Liver (tissue), 9 donors: ENCODE results near the gene DRAM1. TPM values are rescaled to one million over a fixed set of nuclear protein-coding genes. Genes with fewer than 3 reads are reported as not detected.

ENCODE experiments used
- DNase-seq: peaks from one replicate; pipeline ENCODE4 v3.0.0-alpha.2; 2017; ENCODE audit warnings: low spot score
- H3K27ac ChIP-seq, 2 donors: one replicate each; pipeline ENCODE4 v1.7.0; 2013; ENCODE audit warnings: inconsistent platforms in 2 of 2, low read length in 2 of 2, control low read depth in 1 of 2, low read depth in 1 of 2, mild to moderate bottlenecking in 1 of 2
- H3K27me3 ChIP-seq, 4 donors: one replicate each; pipeline versions ENCODE4 v1.6.1 to v1.7.0; 2013; ENCODE audit warnings: low read length in 3 of 4, inconsistent platforms in 1 of 4, mild to moderate bottlenecking in 1 of 4, moderate library complexity in 1 of 4; ENCODE audit not compliant: control insufficient read depth in 4 of 4, insufficient read depth in 4 of 4
- H3K36me3 ChIP-seq, 4 donors: one replicate each; pipeline versions ENCODE4 v1.6.1 to v1.7.0; 2013; ENCODE audit warnings: low read length in 3 of 4, mild to moderate bottlenecking in 3 of 4, low read depth in 1 of 4, moderate library complexity in 1 of 4; ENCODE audit not compliant: control insufficient read depth in 4 of 4, insufficient read depth in 3 of 4
- H3K4me1 ChIP-seq, 4 donors: one replicate each; pipeline versions ENCODE4 v1.6.1 to v1.7.0; 2013; ENCODE audit warnings: low read length in 3 of 4, mild to moderate bottlenecking in 3 of 4, moderate library complexity in 1 of 4; ENCODE audit not compliant: control insufficient read depth in 4 of 4, insufficient read depth in 4 of 4
- H3K4me3 ChIP-seq, 3 donors: one replicate each; pipeline versions ENCODE4 v1.6.1 to v1.7.0; 2013; ENCODE audit warnings: low read length in 3 of 3, control low read depth in 1 of 3, low read depth in 1 of 3, mild to moderate bottlenecking in 1 of 3
- H3K9ac ChIP-seq, 2 donors: one replicate each; pipeline ENCODE4 v1.7.0; 2013; ENCODE audit warnings: low read length in 2 of 2, mild to moderate bottlenecking in 2 of 2, moderate library complexity in 2 of 2, control low read depth in 1 of 2, low read depth in 1 of 2
- H3K9me3 ChIP-seq, 4 donors: one replicate each; pipeline versions ENCODE4 v1.6.1 to v1.7.0; 2013; ENCODE audit warnings: low read length in 3 of 4; ENCODE audit not compliant: control insufficient read depth in 4 of 4
- EGR1 ChIP-seq, 2 donors: IDR thresholded peaks; 2 replicates each; pipeline ENCODE4 v1.6.1; 2016 to 2018; ENCODE audit warnings: antibody characterized with exemption in 2 of 2, low read depth in 2 of 2
- FOXA1 ChIP-seq: IDR thresholded peaks from 2 replicates; pipeline ENCODE4 v1.6.1; 2016; ENCODE audit warnings: antibody characterized with exemption
- FOXA2 ChIP-seq: IDR thresholded peaks from 2 replicates; pipeline ENCODE4 v1.6.1; 2016; ENCODE audit warnings: antibody characterized with exemption
- GABPA ChIP-seq, 2 donors: IDR thresholded peaks in 1 of 2; conservative IDR thresholded peaks in 1 of 2; 2 replicates each; pipeline ENCODE4 v1.6.1; 2016; ENCODE audit warnings: antibody characterized with exemption in 2 of 2, mild to moderate bottlenecking in 1 of 2, moderate library complexity in 1 of 2
- HNF4A ChIP-seq, 2 donors: conservative IDR thresholded peaks; 2 replicates each; pipeline ENCODE4 v1.6.1; 2016; ENCODE audit warnings: antibody characterized with exemption in 2 of 2, mild to moderate bottlenecking in 2 of 2
- JUND ChIP-seq, 2 donors: IDR thresholded peaks; 2 replicates each; pipeline ENCODE4 v1.6.1; 2016; ENCODE audit warnings: antibody characterized with exemption in 2 of 2
- NR2F2 ChIP-seq: IDR thresholded peaks from 2 replicates; pipeline ENCODE4 v1.6.1; 2016; ENCODE audit warnings: antibody characterized with exemption
- RAD21 ChIP-seq, 2 donors: IDR thresholded peaks; 2 replicates each; pipeline ENCODE4 v1.6.1; 2016; ENCODE audit warnings: antibody characterized with exemption in 2 of 2, mild to moderate bottlenecking in 2 of 2
- RXRA ChIP-seq, 2 donors: IDR thresholded peaks; 2 replicates each; pipeline ENCODE4 v1.6.1; 2017 to 2018; ENCODE audit warnings: antibody characterized with exemption in 2 of 2, mild to moderate bottlenecking in 1 of 2
- SP1 ChIP-seq: IDR thresholded peaks from 2 replicates; pipeline ENCODE4 v1.6.1; 2018; ENCODE audit warnings: antibody characterized with exemption, mild to moderate bottlenecking
- TAF1 ChIP-seq: conservative IDR thresholded peaks from 2 replicates; pipeline ENCODE4 v1.6.1; 2016; ENCODE audit warnings: antibody characterized with exemption, mild to moderate bottlenecking
- YY1 ChIP-seq: IDR thresholded peaks from 2 replicates; pipeline ENCODE4 v1.6.1; 2016; ENCODE audit warnings: antibody characterized with exemption, mild to moderate bottlenecking
- WGBS: extraction: QIAGEN DNeasy Blood & Tissue Kit; methylation state at CpG from one replicate; pipeline ENCODE4 v1.1.7; 2013; 5-methylcytosine and 5-hydroxymethylcytosine counted together
- polyA plus RNA-seq, 2 donors: library from polyadenylated mRNA; stranded (reverse) in 1 of 2; unstranded in 1 of 2; fragments of 200-250 nt in 1 of 2; fragments of >200 nt in 1 of 2; fragmentation: Nextera tagmentation in 1 of 2; extraction: Ambion mirVana in 1 of 2; gene quantifications; one replicate each; pipeline versions ENCODE4 v1.2.1 to v1.2.3, GENCODE V29; 2013 to 2015
- total RNA-seq, 2 donors: library from RNA; depleted of rRNA; stranded (reverse); fragments of >200 nt; gene quantifications; one replicate each; pipeline ENCODE4 v1.2.3, GENCODE V29; 2014
- TF ChIP-seq, protein P1 (sequence below): IDR thresholded peaks from 2 replicates; pipeline ENCODE4 v1.6.1; 2016; ENCODE audit warnings: antibody characterized with exemption
- TF ChIP-seq, protein P2 (sequence below): IDR thresholded peaks from 2 replicates; pipeline ENCODE4 v1.6.1; 2016; ENCODE audit warnings: antibody characterized with exemption
- TF ChIP-seq, protein P3 (sequence below): IDR thresholded peaks from 2 replicates; pipeline ENCODE4 v1.6.1; 2016; ENCODE audit warnings: antibody characterized with exemption, mild to moderate bottlenecking
- TF ChIP-seq, protein P4 (sequence below): IDR thresholded peaks from 2 replicates; pipeline ENCODE4 v1.6.1; 2016; ENCODE audit warnings: antibody characterized with exemption
- TF ChIP-seq, protein P5 (sequence below): fragments of 150-350 bp; IDR thresholded peaks from 2 replicates; pipeline ENCODE4 v1.5.1; 2017; ENCODE audit warnings: improper control_type of control experiment, low read depth, low read length; ENCODE audit not compliant: missing input control
- donor health status: healthy.
- donor health status: healthy.
- donor health status: healthy.
- donor health status: healthy.
- donor health status: healthy.

DRAM1 gene
- total and polyA plus RNA-seq, 4 donors, result 2.7 to 7.8 (median 3.4) TPM

DNA sequence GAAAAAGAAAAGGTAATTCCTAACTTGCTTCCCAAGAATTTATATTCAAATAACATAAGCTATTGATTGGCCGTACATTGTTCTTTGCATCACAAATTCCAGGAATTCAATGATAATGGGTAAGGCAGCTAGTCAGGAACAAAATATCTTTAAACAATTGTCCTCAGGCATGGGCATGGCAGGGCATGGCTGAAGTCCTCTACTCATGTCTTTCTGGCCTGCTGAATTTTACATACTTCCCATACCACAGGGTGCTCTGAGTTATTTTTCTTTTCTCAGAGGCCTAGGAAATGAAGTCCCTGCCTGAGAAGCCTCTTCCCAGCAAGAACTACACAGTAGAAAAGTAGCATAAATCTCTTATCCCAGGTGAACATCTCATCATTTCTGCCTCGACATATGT is 15.1 kb upstream of the DRAM1 start:
- H3K9ac ChIP-seq, result no peak overlapping the region
- no peak overlapping the region for H3K27ac ChIP-seq
- DNase-seq, result no peak
- H3K4me3 ChIP-seq, result no peak overlapping the region
- H3K27me3 ChIP-seq, result no peaks in the 10 kb centered on the region
- 95% methylated on average over 2 of the region's 2 CpGs for WGBS
- no peaks in the 10 kb centered on the region for H3K9me3 ChIP-seq
- H3K4me1 ChIP-seq, result no peaks in the 10 kb centered on the region
- H3K36me3 ChIP-seq, result no peaks in the 10 kb centered on the region
- TF ChIP-seq, protein P1, sequence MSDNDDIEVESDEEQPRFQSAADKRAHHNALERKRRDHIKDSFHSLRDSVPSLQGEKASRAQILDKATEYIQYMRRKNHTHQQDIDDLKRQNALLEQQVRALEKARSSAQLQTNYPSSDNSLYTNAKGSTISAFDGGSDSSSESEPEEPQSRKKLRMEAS, result no peak
- TF ChIP-seq TAF1, result no peak
- TF ChIP-seq SP1, result no peak
- TF ChIP-seq GABPA (IDR thresholded peaks at IDR 0.05 in 1 of 2, conservative IDR thresholded peaks at IDR 0.05 in 1 of 2), result no peak
- TF ChIP-seq, protein P2, sequence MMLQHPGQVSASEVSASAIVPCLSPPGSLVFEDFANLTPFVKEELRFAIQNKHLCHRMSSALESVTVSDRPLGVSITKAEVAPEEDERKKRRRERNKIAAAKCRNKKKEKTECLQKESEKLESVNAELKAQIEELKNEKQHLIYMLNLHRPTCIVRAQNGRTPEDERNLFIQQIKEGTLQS, result no peak
- no peak for TF ChIP-seq YY1
- TF ChIP-seq FOXA1, result no peak
- TF ChIP-seq, protein P3, sequence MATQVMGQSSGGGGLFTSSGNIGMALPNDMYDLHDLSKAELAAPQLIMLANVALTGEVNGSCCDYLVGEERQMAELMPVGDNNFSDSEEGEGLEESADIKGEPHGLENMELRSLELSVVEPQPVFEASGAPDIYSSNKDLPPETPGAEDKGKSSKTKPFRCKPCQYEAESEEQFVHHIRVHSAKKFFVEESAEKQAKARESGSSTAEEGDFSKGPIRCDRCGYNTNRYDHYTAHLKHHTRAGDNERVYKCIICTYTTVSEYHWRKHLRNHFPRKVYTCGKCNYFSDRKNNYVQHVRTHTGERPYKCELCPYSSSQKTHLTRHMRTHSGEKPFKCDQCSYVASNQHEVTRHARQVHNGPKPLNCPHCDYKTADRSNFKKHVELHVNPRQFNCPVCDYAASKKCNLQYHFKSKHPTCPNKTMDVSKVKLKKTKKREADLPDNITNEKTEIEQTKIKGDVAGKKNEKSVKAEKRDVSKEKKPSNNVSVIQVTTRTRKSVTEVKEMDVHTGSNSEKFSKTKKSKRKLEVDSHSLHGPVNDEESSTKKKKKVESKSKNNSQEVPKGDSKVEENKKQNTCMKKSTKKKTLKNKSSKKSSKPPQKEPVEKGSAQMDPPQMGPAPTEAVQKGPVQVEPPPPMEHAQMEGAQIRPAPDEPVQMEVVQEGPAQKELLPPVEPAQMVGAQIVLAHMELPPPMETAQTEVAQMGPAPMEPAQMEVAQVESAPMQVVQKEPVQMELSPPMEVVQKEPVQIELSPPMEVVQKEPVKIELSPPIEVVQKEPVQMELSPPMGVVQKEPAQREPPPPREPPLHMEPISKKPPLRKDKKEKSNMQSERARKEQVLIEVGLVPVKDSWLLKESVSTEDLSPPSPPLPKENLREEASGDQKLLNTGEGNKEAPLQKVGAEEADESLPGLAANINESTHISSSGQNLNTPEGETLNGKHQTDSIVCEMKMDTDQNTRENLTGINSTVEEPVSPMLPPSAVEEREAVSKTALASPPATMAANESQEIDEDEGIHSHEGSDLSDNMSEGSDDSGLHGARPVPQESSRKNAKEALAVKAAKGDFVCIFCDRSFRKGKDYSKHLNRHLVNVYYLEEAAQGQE, result no peak
- TF ChIP-seq RXRA (IDR thresholded peaks at IDR 0.05), result no peak
- TF ChIP-seq EGR1 (IDR thresholded peaks at IDR 0.05; ENCODE audit: low read depth in 2 of 2), result no peak
- TF ChIP-seq, protein P4, sequence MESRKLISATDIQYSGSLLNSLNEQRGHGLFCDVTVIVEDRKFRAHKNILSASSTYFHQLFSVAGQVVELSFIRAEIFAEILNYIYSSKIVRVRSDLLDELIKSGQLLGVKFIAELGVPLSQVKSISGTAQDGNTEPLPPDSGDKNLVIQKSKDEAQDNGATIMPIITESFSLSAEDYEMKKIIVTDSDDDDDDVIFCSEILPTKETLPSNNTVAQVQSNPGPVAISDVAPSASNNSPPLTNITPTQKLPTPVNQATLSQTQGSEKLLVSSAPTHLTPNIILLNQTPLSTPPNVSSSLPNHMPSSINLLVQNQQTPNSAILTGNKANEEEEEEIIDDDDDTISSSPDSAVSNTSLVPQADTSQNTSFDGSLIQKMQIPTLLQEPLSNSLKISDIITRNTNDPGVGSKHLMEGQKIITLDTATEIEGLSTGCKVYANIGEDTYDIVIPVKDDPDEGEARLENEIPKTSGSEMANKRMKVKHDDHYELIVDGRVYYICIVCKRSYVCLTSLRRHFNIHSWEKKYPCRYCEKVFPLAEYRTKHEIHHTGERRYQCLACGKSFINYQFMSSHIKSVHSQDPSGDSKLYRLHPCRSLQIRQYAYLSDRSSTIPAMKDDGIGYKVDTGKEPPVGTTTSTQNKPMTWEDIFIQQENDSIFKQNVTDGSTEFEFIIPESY, result no peak
- no peak for TF ChIP-seq FOXA2
- no peak for TF ChIP-seq RAD21 (IDR thresholded peaks at IDR 0.05)
- TF ChIP-seq NR2F2, result no peak

GRCh38 chr12:101863981-101864380 is 13.4 kb upstream of the DRAM1 start:
- no peaks in the 10 kb centered on the region for H3K36me3 ChIP-seq
- no peak for DNase-seq

More at GRCh38 chr12:101863981-101864380, 13.4 kb upstream of the DRAM1 start:
- Histone ChIP-seq H3K9ac (no peak overlapping the region), H3K4me1 (no peaks in the 10 kb centered on the region), H3K27me3 (no peaks in the 10 kb centered on the region), H3K9me3 (no peaks in the 10 kb centered on the region), H3K4me3 (no peak overlapping the region), H3K27ac (no peak overlapping the region)
- TF ChIP-seq, protein P5, sequence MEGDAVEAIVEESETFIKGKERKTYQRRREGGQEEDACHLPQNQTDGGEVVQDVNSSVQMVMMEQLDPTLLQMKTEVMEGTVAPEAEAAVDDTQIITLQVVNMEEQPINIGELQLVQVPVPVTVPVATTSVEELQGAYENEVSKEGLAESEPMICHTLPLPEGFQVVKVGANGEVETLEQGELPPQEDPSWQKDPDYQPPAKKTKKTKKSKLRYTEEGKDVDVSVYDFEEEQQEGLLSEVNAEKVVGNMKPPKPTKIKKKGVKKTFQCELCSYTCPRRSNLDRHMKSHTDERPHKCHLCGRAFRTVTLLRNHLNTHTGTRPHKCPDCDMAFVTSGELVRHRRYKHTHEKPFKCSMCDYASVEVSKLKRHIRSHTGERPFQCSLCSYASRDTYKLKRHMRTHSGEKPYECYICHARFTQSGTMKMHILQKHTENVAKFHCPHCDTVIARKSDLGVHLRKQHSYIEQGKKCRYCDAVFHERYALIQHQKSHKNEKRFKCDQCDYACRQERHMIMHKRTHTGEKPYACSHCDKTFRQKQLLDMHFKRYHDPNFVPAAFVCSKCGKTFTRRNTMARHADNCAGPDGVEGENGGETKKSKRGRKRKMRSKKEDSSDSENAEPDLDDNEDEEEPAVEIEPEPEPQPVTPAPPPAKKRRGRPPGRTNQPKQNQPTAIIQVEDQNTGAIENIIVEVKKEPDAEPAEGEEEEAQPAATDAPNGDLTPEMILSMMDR, result no peak
- no peak for TF ChIP-seq YY1
- TF ChIP-seq, protein P1, result no peak
- TF ChIP-seq, protein P2, result no peak
- TF ChIP-seq, protein P4, result no peak
- no peak for TF ChIP-seq SP1
- no peak for TF ChIP-seq FOXA2
- TF ChIP-seq, protein P3, result no peak
- no peak for TF ChIP-seq HNF4A (conservative IDR thresholded peaks at IDR 0.05)
- TF ChIP-seq TAF1, result no peak
- TF ChIP-seq FOXA1, result no peak
- no peak for TF ChIP-seq GABPA (IDR thresholded peaks at IDR 0.05 in 1 of 2, conservative IDR thresholded peaks at IDR 0.05 in 1 of 2)
- TF ChIP-seq RAD21 (IDR thresholded peaks at IDR 0.05), result no peak
- no peak for TF ChIP-seq JUND (IDR thresholded peaks at IDR 0.05)
